ENCODE results near the gene LUZP1. TPM values are rescaled to one million over a fixed set of nuclear protein-coding genes. Genes with fewer than 3 reads are reported as not detected.

Gene LUZP1
- total and polyA plus RNA-seq, 12 donors: 6.4 to 40.1 (median 29.9) TPM

- no peak for DNase-seq
- TF ChIP-seq CTCF (IDR thresholded peaks at IDR 0.05): no peak
- Histone ChIP-seq H3K4me3 (no peak overlapping the region), H3K36me3 (peaks cover 0 to 81% (median 45%) of the 10 kb centered on the region in 9 donors), H3K4me1 (no peaks in the 10 kb centered on the region), H3K9me3 (no peaks in the 10 kb centered on the region), H3K27ac (no peak overlapping the region), H3K27me3 (no peaks in the 10 kb centered on the region)
- ATAC-seq: no peak
- intact Hi-C loops (cut with DNase I): loop anchor here in 7 of 10 donors (10.0 kb wide), 3 partner anchors 118 to 192 kb away; partner anchors contain the start of gene LACTBL1 (in 1 of the 7)
- 78 to 79% methylated on average over 12 of the region's 12 CpGs for WGBS, 2 donors
Observed at GRCh38 chr1:23092447-23092846, 76.2 kb downstream of the LUZP1 start.

DNA sequence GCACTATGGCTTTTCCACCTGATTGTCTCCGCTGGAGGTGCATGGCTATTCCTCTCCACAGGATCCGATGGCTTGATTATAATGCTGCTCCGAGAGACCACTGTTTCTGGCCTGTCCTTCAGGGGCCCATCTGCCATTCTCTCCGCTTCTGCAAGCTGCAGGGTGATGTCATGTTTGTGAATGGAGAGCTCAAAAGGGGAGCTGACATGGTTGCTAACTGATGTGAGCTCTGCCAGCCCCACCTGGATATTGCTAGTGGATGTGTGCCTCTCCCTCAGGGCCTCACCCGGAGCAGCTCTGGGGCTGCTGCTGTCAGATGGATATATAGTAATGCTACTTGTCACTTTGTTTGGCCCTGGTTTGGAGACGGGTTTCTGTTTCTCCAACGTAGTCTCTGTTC lies 77.1 kb downstream of the LUZP1 start:
- peaks cover 0 to 90% (median 52%) of the 10 kb centered on the region in 9 donors for H3K36me3 ChIP-seq

DNA sequence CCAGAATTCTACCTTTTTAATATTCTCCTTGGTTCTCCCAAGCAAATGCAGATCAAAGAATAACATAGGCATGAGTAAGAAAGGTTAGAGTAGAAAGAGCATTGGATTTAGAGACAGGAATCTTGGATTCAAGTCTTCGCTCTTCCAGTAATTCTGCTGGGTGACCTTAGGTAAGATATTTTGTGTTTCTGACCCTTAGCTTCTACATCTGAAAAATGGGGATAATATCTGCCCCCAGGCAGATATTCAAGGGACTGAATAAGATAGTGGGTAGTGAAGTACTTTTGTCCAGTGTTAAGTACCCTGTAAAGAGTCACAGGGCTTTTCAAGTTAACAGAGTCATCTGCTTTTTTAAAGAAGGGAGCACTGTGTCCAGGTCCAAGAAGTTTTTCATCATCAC lies 78.6 kb downstream of the LUZP1 start:
- Histone ChIP-seq H3K9me3 (no peaks in the 10 kb centered on the region), H3K27ac (no peak overlapping the region), H3K36me3 (peaks cover 0 to 99% (median 64%) of the 10 kb centered on the region in 9 donors), H3K4me3 (no peak overlapping the region), H3K4me1 (peaks cover 0 to 6% (median 0%) of the 10 kb centered on the region in 9 donors), H3K27me3 (no peaks in the 10 kb centered on the region)
- ATAC-seq (no peak), DNase-seq (no peak)
- 94 to 98% methylated on average over 1 of the region's 1 CpG for WGBS, 2 donors
- TF ChIP-seq CTCF (IDR thresholded peaks at IDR 0.05): no peak
- intact Hi-C loops (cut with DNase I): loop anchor here in 7 of 10 donors (10.0 kb wide), 3 partner anchors 115 to 195 kb away; partner anchors contain the start of gene LACTBL1 (in 1 of the 7)

More for the DNA sequence above, 77.1 kb downstream of the LUZP1 start:
- H3K27ac ChIP-seq: no peak overlapping the region
- intact Hi-C loops (cut with DNase I): loop anchor here in 7 of 10 donors (10.0 kb wide), 3 partner anchors 117 to 193 kb away; partner anchors contain the start of gene LACTBL1 (in 1 of the 7)
- DNase-seq (no peak), ATAC-seq (no peak)
- no peaks in the 10 kb centered on the region for H3K9me3 ChIP-seq
- H3K4me3 ChIP-seq: no peak overlapping the region
- 90% methylated on average over 7 of the region's 7 CpGs for WGBS, 2 donors
- H3K4me1 ChIP-seq: no peaks in the 10 kb centered on the region
- TF ChIP-seq CTCF (IDR thresholded peaks at IDR 0.05): no peak
- H3K27me3 ChIP-seq: no peaks in the 10 kb centered on the region

- no peak overlapping the region for H3K4me3 ChIP-seq
- intact Hi-C loops (cut with DNase I): loop anchor here in 1 of 10 donors (10.0 kb wide), 1 partner anchor 177 kb away; no protein-coding TSS in a partner anchor
- no peak for DNase-seq
- H3K27ac ChIP-seq: no peak overlapping the region
- no peak for ATAC-seq
- 90 to 97% methylated on average over 2 of the region's 2 CpGs for WGBS, 2 donors
- no peaks in the 10 kb centered on the region for H3K9me3 ChIP-seq
- H3K36me3 ChIP-seq: peaks cover 0 to 99% (median 64%) of the 10 kb centered on the region in 9 donors
- TF ChIP-seq CTCF (IDR thresholded peaks at IDR 0.05): no peak
- H3K27me3 ChIP-seq: no peaks in the 10 kb centered on the region
- H3K4me1 ChIP-seq: peaks cover 0 to 21% (median 12%) of the 10 kb centered on the region in 9 donors
Observed at GRCh38 chr1:23088027-23088426, 80.6 kb downstream of the LUZP1 start.
